ENCODE data around the gene NDE1.

The NDE1 gene

GRCh38 chr16:15773968-15774367 is 123.9 kb downstream of the NDE1 start:
- H3K9me3 Mint-ChIP-seq = no peaks in the 10 kb centered on the region
- H3K4me3 Mint-ChIP-seq = no peak overlapping the region
- CTCF ChIA-PET = interaction anchor here (1.3 kb wide), 1 partner anchor 9 kb away, joined by 3 read pairs; no protein-coding TSS in a partner anchor
- H3K27me3 Mint-ChIP-seq = peaks cover 4% of the 10 kb centered on the region
- H3K36me3 Mint-ChIP-seq = no peaks in the 10 kb centered on the region
- H3K27ac Mint-ChIP-seq = no peak overlapping the region
- H3K4me1 Mint-ChIP-seq = no peaks in the 10 kb centered on the region
- no peak for DNase-seq

- Mint-ChIP-seq H3K36me3 (no peaks in the 10 kb centered on the region), H3K27me3 (peaks cover 4% of the 10 kb centered on the region), H3K4me1 (no peaks in the 10 kb centered on the region), H3K9me3 (no peaks in the 10 kb centered on the region), H3K27ac (no peak overlapping the region), H3K4me3 (no peak overlapping the region)
- CTCF ChIA-PET = no interaction called here
- DNase-seq = no peak
These were observed 125.2 kb downstream of the NDE1 start for GRCh38 chr16:15775209-15775608.

GRCh38 chr16:15775663-15776304 is 125.7 kb downstream of the NDE1 start:
- DNase-seq = no peak
- no peaks in the 10 kb centered on the region for H3K36me3 Mint-ChIP-seq
- CTCF ChIA-PET = interaction anchor here (0.8 kb wide), 1 partner anchor 10 kb away, joined by 4 read pairs; no protein-coding TSS in a partner anchor
- no peak overlapping the region for H3K27ac Mint-ChIP-seq
- no peaks in the 10 kb centered on the region for H3K4me1 Mint-ChIP-seq
- no peaks in the 10 kb centered on the region for H3K9me3 Mint-ChIP-seq
- no peak overlapping the region for H3K4me3 Mint-ChIP-seq
- H3K27me3 Mint-ChIP-seq = peaks cover 4% of the 10 kb centered on the region
